Activated CD4-positive, alpha-beta T cell treated with anti-CD3 and anti-CD28 coated beads for 1 hour (primary cell): ENCODE measurements around the gene NUP42.

ENCODE experiments used
- DNase-seq: peaks from one replicate; pipeline ENCODE4 v3.0.0-alpha.2; 2020

NUP42 gene

DNA sequence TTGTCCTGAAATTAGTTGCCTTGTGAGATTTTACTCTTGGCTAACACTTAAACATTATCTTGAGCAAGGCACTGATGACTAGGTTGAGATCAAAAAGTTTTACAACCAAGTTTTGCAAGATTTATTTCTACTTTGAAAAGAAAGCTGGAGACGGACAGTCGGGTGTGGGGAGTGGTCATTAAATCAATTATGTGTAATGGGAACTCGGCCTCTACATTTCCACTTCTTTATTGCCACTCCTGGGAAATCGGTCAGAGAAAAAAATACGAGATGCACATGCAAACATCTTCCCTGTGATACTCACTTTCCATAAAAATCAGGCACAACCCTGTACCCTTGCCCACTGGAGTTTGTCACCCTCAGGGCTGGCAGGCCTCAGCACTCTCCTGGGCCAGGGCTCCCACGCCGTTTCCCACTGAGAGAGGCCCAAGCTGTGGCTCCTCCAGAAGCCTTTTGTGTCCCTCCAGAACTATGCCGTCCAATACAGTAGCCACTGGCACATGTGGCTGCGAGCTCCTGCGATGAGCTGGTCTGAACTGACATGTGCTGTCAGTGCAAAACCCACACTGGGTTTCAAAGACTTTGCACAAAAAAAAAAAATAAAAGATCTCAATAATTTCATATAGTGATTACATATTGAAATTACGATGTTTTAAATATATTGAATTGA, 57.3 kb downstream of the NUP42 start:
- no peak for DNase-seq

DNA sequence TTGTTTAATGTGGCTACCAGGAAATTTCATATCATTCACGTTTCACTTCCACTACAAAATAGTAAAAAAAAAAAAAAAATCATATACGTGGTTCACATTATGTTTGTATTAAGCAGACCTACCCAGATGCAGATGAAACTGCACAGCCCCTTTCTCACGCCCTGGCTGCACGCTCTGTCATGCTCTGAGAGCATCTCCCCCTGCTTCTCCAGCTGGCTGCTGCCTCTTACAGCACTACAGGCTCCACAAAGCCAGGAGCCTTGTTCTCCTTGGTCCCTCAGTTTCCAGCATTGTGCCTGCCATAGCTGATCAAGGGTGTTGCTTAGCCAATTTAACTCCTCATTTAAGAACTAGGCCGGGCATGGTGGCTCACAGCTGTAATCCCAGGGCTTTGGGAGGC, 57.9 kb downstream of the NUP42 start:
- no peak for DNase-seq

DNA sequence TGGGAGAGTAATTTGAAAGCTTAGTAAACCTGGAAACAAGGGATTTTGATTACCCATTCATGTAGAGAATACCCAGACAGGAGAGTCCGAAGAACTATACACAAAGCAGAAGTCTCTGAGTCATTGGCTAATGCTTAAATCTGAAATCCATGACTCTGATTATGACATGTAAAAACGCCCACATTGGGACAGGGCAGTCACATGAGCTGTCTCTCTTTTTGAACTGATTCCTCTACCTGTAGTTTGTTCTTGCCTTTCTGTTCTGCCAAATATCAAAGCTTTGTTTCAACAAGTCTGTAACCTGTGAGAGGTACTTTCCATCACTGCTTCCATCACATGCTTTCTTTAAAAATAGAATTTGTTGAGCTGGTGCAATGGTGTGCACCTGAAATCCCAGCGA, 60.5 kb downstream of the NUP42 start:
- no peak for DNase-seq

DNA sequence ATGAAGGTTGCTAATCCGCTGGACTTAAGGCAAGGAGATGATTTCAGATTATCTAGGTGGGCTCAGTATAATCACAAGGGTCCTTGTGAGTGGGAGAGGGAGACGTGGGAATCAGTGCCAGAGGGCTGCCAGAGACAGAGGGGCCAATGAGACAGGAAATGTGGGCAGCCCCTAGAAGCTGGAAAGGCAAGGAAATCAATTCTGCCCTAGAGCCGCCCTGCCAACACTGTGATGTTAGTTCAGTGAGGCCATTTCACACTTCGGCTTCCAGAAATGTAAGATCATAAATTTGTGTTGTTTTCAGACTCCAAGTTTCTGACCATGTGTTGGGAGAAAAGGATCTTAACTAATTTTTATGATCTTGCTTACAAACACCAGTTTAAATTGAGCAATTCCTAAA, 61.1 kb downstream of the NUP42 start:
- no peak for DNase-seq

DNA sequence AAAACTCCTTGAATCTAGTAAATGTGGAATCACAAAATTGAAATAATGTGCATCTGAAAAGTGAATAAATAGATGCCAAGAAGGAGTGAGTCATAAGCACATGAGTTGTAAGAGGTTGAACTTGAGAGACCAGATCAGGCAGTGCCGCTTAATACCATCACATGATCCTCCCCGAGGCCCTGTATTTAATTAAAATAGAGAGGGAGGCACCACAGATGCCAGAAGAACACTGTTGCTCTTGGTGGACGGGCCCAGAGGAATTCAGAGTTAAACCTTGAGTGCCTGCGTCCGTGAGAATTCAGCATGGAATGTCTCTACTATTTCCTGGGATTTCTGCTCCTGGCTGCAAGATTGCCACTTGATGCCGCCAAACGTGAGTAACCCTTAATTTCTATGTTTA, 64.7 kb downstream of the NUP42 start, which contains the start of gene GPNMB:
TSS of gene GPNMB (plus strand) at position 221 of the 400 bp plus-strand sequence. CDS start at position 304, 83 bp downstream.
- DNase-seq, result no peak

DNA sequence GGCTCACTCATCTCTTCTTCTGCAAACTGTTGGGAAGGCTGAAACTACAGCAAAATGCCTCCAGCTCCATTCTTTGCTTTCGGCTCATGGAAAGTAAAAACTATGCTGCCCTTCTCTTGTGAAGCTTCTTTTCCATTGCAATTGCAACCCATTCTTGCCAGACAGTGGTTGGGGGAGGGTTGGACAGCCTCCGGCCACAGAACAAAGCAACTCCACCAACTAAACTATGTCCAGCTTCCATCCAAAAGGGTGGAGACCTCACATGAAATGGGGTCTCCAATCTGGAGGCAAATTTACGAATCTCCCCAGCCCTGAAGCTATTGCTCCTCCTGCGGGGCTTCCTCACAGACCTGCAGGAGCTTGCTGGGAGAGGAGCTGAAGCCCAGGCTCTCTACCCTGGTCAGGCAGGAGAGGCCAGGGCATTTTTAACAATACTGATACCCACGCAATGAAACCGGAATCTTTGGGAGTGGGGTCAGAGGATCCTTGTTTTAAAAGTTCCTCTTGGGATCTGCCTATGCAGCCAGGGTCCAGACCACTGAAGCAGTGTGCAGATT, 65.3 kb downstream of the NUP42 start:
- no peak for DNase-seq

DNA sequence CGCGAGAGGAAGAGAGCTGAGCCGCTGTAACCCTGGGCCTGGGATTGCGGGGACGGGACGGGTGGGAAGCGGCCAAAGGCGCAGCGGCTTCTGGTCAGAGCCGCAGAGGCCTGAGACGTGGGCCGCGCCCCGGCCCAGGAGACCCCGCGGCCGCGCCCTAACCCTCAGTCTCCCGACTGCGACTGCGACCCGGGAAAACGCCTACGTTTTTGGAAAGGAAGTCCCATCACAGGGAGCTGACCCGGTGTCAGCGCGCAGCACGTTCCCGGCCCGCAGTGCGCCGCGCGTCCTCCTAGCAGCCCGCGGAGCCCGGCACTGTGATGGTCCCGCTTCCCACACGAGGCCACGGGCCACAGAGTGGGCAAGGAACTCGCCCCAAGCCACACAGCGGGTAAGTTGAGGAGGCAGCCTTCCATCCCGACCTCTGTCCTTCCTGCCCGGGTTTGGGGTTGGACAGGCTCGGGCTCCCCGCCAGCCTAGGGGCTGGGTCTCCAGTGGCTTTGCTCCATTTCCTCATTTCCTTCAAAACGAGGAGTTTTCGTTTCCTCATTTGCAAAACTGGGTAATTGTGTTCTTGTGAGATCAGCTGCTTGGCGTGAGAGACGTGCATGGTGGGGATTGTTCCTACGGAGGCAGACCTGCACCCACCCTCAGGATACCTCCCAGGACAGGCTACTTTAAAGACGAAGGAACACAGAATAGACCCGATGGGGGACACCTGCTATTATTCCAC, 65.9 kb downstream of the NUP42 start:
- no peak for DNase-seq

DNA sequence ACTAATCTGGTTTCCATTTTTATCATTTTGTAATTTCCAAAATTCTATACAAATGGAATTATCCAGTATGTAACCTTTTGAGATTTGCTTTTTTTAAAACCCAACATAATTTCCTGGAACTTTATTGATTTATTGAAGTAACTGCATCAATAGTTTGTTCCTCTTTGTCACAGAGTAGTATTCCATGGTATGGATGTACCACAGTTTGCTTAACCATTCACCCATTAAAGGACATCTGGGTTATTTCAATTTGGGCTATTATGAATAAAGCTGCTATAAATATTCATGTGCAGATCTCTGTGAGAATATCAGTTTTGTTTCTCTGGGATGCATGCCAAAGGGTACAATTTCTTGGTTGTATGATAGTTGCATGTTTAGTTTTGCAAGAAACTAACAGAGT, 67.6 kb downstream of the NUP42 start:
- no peak for DNase-seq
